ENCODE data around the gene GARRE1.

GARRE1 gene

GRCh38 chr19:34222386-34222785, 32.0 kb upstream of the GARRE1 start:
- TF ChIP-seq CTCF (IDR thresholded peaks at IDR 0.05; ENCODE audit: low read depth, low read length): no peak
- H3K36me3 ChIP-seq: peaks cover 79% of the 10 kb centered on the region

GRCh38 chr19:34224996-34225658, 29.2 kb upstream of the GARRE1 start:
- no peak for DNase-seq

More at GRCh38 chr19:34222386-34222785, 32.0 kb upstream of the GARRE1 start:
- H3K27me3 ChIP-seq: no peaks in the 10 kb centered on the region
- H3K4me1 ChIP-seq: peaks cover 5% of the 10 kb centered on the region
- no peak for DNase-seq
- H3K4me3 ChIP-seq (ENCODE audit: low read depth, low read length): no peak overlapping the region
- H3K9me3 ChIP-seq: no peaks in the 10 kb centered on the region

GRCh38 chr19:34225659-34226015, 28.7 kb upstream of the GARRE1 start:
- no peaks in the 10 kb centered on the region for H3K9me3 ChIP-seq
- no peak for TF ChIP-seq CTCF (IDR thresholded peaks at IDR 0.05; ENCODE audit: low read depth, low read length)
- H3K27me3 ChIP-seq: no peaks in the 10 kb centered on the region
- no peak for DNase-seq
- H3K4me3 ChIP-seq (ENCODE audit: low read depth, low read length): no peak overlapping the region
- no peaks in the 10 kb centered on the region for H3K4me1 ChIP-seq
- H3K36me3 ChIP-seq: peaks cover 79% of the 10 kb centered on the region

More at GRCh38 chr19:34224996-34225658, 29.2 kb upstream of the GARRE1 start:
- Histone ChIP-seq H3K4me3 (ENCODE audit: low read depth, low read length) (no peak overlapping the region), H3K27me3 (no peaks in the 10 kb centered on the region), H3K9me3 (no peaks in the 10 kb centered on the region), H3K36me3 (peaks cover 84% of the 10 kb centered on the region), H3K4me1 (no peaks in the 10 kb centered on the region)
- no peak for TF ChIP-seq CTCF (IDR thresholded peaks at IDR 0.05; ENCODE audit: low read depth, low read length)

GRCh38 chr19:34226036-34226435, 28.3 kb upstream of the GARRE1 start:
- Histone ChIP-seq H3K4me1 (no peaks in the 10 kb centered on the region), H3K27me3 (no peaks in the 10 kb centered on the region), H3K36me3 (peaks cover 78% of the 10 kb centered on the region), H3K9me3 (no peaks in the 10 kb centered on the region), H3K4me3 (ENCODE audit: low read depth, low read length) (no peak overlapping the region)
- TF ChIP-seq CTCF (IDR thresholded peaks at IDR 0.05; ENCODE audit: low read depth, low read length): no peak
- no peak for DNase-seq

- H3K4me3 ChIP-seq (ENCODE audit: low read depth, low read length): no peak overlapping the region
- no peak for DNase-seq
- H3K9me3 ChIP-seq: no peaks in the 10 kb centered on the region
- H3K36me3 ChIP-seq: peaks cover 59% of the 10 kb centered on the region
- no peak for TF ChIP-seq CTCF (IDR thresholded peaks at IDR 0.05; ENCODE audit: low read depth, low read length)
- no peaks in the 10 kb centered on the region for H3K27me3 ChIP-seq
- no peaks in the 10 kb centered on the region for H3K4me1 ChIP-seq
Measured at GRCh38 chr19:34228347-34228746, 26.0 kb upstream of the GARRE1 start.

- no peak for DNase-seq
- no peak for TF ChIP-seq CTCF (IDR thresholded peaks at IDR 0.05; ENCODE audit: low read depth, low read length)
- no peaks in the 10 kb centered on the region for H3K27me3 ChIP-seq
- no peaks in the 10 kb centered on the region for H3K4me1 ChIP-seq
- no peak overlapping the region for H3K4me3 ChIP-seq (ENCODE audit: low read depth, low read length)
- no peaks in the 10 kb centered on the region for H3K9me3 ChIP-seq
- peaks cover 55% of the 10 kb centered on the region for H3K36me3 ChIP-seq
Measured at GRCh38 chr19:34228762-34229161, 25.6 kb upstream of the GARRE1 start.

All from BE2C (cell line).